Gastrocnemius medialis (tissue), 4 donors: ENCODE measurements around the gene CHM. TPM values are rescaled to one million over a fixed set of nuclear protein-coding genes. Genes with fewer than 3 reads are reported as not detected.
"Not testable (repeated sequence)": the region's sequence is repeated elsewhere in the genome, so short reads cannot be mapped to it uniquely, and the experiment has no call there.

Source experiments
- ATAC-seq, 2 donors: fragments of 150-250 bp; one replicate each; pipeline ENCODE4 v1.9.1; 2016
- DNase-seq, 2 donors: peaks; one replicate each; pipeline ENCODE4 v3.0.0-alpha.2; 2019
- H3K27ac ChIP-seq, 4 donors: fragments of 200-600 bp; sonication (generic); 1 replicate in 1 of 4; 2 replicates in 3 of 4; pipeline ENCODE4 v1.5.1; 2016 to 2018; ENCODE audit warnings: mild to moderate bottlenecking in 2 of 4, moderate library complexity in 1 of 4
- H3K27me3 ChIP-seq, 3 donors: fragments of 200-600 bp; sonication (generic) in 2 of 3; 1 replicate in 1 of 3; 2 replicates in 2 of 3; pipeline versions ENCODE4 v1.5.1 to v1.6.0; 2016 to 2019; ENCODE audit warnings: mild to moderate bottlenecking in 1 of 3, moderate library complexity in 1 of 3
- H3K36me3 ChIP-seq, 2 donors: fragments of 200-600 bp; sonication (generic) in 1 of 2; one replicate each; pipeline ENCODE4 v1.5.1; 2017 to 2018
- H3K4me1 ChIP-seq, 2 donors: fragments of 200-600 bp; sonication (generic) in 1 of 2; one replicate each; pipeline ENCODE4 v1.5.1; 2016 to 2017; ENCODE audit warnings: mild to moderate bottlenecking in 2 of 2
- H3K4me3 ChIP-seq, 4 donors: fragments of 200-600 bp; sonication (generic) in 3 of 4; 1 replicate in 1 of 4; 2 replicates in 3 of 4; pipeline ENCODE4 v1.5.1; 2016 to 2019; ENCODE audit warnings: mild to moderate bottlenecking in 2 of 4
- H3K9me3 ChIP-seq, 3 donors: fragments of 200-600 bp; sonication (generic) in 2 of 3; 1 replicate in 1 of 3; 2 replicates in 2 of 3; pipeline ENCODE4 v1.5.1; 2016 to 2019
- POLR2A ChIP-seq, 2 donors: fragments of 450-650 bp; IDR thresholded peaks; one replicate each; pipeline ENCODE4 v1.6.1; 2017; ENCODE audit warnings: antibody characterized with exemption in 2 of 2, mild to moderate bottlenecking in 2 of 2, moderate library complexity in 2 of 2
- in situ Hi-C, 4 donors: fragments of 200-750 bp; cut with MboI; loops; one replicate each; pipeline versions ENCODE4 v1.15.0 to v1.8.0; 2017; ENCODE audit warnings: low sequenced_read_pairs in 4 of 4
- intact Hi-C: fragments of 100-400 bp; cut with DNase I; formaldehyde crosslinking; loops from one replicate; pipeline ENCODE4 v1.15.1; 2023; ENCODE audit warnings: low total_unique reads
- total RNA-seq, 4 donors: library from RNA; depleted of rRNA; stranded (reverse); fragments of >200 nt; gene quantifications; one replicate each; pipeline versions ENCODE4 v1.1.0 to v1.2.3, GENCODE V29; 2016
- TF ChIP-seq, protein P1 (sequence below), 5 experiments: fragments of 450-650 bp in 3 of 5; fragments of 200-600 bp in 2 of 5; sonication (generic) in 2 of 5; IDR thresholded peaks in 4 of 5; conservative IDR thresholded peaks in 1 of 5; 1 replicate in 4 of 5; 2 replicates in 1 of 5; pipeline ENCODE4 v1.5.1; 2016 to 2019; ENCODE audit warnings: antibody characterized with exemption in 5 of 5, mild to moderate bottlenecking in 3 of 5, moderate library complexity in 3 of 5

The CHM gene
- total RNA-seq, 4 donors from 2014 or later: 10.4 to 17.8 (median 13.8) TPM

DNA sequence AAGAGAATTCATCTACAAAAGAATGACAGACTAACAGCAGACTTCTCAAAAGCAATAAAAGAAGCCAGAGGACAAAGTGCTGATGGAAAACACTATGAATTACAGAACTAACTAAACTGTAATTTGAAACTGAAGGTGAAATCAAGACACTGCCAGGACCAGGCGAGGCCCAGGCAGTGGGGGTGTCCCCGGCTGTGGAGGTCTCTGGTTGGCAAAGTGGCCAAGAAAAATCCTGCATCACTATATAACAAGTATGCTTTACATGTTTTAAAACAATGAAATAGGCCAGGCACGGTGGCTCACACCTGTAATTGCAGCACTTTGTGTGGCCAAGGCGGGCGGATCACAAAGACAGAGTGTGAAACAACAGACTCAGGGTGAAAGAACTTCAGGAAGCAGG lies 32.9 kb downstream of the CHM start:
- no peaks in the 10 kb centered on the region for H3K4me1 ChIP-seq
- no peaks in the 10 kb centered on the region for H3K9me3 ChIP-seq
- TF ChIP-seq, protein P1, sequence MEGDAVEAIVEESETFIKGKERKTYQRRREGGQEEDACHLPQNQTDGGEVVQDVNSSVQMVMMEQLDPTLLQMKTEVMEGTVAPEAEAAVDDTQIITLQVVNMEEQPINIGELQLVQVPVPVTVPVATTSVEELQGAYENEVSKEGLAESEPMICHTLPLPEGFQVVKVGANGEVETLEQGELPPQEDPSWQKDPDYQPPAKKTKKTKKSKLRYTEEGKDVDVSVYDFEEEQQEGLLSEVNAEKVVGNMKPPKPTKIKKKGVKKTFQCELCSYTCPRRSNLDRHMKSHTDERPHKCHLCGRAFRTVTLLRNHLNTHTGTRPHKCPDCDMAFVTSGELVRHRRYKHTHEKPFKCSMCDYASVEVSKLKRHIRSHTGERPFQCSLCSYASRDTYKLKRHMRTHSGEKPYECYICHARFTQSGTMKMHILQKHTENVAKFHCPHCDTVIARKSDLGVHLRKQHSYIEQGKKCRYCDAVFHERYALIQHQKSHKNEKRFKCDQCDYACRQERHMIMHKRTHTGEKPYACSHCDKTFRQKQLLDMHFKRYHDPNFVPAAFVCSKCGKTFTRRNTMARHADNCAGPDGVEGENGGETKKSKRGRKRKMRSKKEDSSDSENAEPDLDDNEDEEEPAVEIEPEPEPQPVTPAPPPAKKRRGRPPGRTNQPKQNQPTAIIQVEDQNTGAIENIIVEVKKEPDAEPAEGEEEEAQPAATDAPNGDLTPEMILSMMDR (IDR thresholded peaks at IDR 0.05 in 4 of 5, conservative IDR thresholded peaks at IDR 0.05 in 1 of 5): no peak
- TF ChIP-seq POLR2A (IDR thresholded peaks at IDR 0.05): no peak
- ATAC-seq (no peak), DNase-seq (no peak)
- no peak overlapping the region for H3K4me3 ChIP-seq
- H3K27me3 ChIP-seq: no peaks in the 10 kb centered on the region
- in situ Hi-C loops: no loop called here
- no peak overlapping the region for H3K27ac ChIP-seq
- H3K36me3 ChIP-seq: no peaks in the 10 kb centered on the region
- intact Hi-C loops: no loop called here

DNA sequence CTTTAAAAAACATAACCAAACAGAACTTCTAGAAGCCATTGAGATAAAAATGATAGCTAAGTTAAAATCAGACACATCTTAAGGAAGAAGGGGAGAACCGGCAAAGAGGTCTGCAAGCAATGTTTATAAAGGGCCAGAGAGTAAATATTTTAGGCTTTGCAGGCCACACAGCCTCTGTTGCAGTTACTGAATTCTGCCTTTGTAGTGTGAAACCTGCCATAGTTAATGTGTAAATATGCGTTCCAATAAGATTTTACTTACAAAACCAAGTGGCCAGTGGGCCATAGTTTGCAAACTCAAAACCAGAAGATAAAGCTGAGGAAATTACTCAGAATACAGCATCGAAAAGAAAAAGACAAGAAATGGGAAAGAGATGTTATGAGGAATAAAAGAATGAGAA lies 33.6 kb downstream of the CHM start:
- no peak for ATAC-seq
- no peaks in the 10 kb centered on the region for H3K36me3 ChIP-seq
- H3K27me3 ChIP-seq: no peaks in the 10 kb centered on the region
- H3K4me1 ChIP-seq: no peaks in the 10 kb centered on the region
- intact Hi-C loops (no loop called here), in situ Hi-C loops (no loop called here)
- no peak overlapping the region for H3K27ac ChIP-seq
- no peak overlapping the region for H3K4me3 ChIP-seq
- no peak for DNase-seq
- H3K9me3 ChIP-seq: no peaks in the 10 kb centered on the region
- TF ChIP-seq POLR2A (IDR thresholded peaks at IDR 0.05): no peak
- TF ChIP-seq, protein P1 (IDR thresholded peaks at IDR 0.05 in 4 of 5, conservative IDR thresholded peaks at IDR 0.05 in 1 of 5): no peak

DNA sequence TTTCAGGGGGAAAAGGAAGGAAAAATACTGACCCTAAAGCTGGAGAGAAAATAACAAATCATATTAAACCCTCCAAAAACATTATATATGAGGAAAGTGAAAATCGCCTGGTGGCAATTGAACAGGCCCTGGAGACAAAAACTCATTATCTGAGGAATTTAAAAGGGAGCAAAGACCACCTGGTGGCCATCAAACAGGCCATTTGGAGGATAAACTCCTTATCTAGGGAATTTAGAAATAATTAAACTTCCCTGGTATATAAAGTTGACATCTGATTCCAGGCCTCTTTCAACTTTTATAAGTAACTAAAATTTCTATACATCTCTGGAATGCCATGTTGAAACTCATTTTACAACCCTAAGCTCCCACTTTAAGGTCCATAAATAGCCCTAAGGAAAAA lies 35.2 kb downstream of the CHM start:
- ATAC-seq (no peak), DNase-seq (no peak)
- no peaks in the 10 kb centered on the region for H3K27me3 ChIP-seq
- H3K4me3 ChIP-seq: no peak overlapping the region
- no peaks in the 10 kb centered on the region for H3K36me3 ChIP-seq
- in situ Hi-C loops (no loop called here), intact Hi-C loops (no loop called here)
- TF ChIP-seq, protein P1 (IDR thresholded peaks at IDR 0.05 in 4 of 5, conservative IDR thresholded peaks at IDR 0.05 in 1 of 5): no peak
- no peak for TF ChIP-seq POLR2A (IDR thresholded peaks at IDR 0.05)
- H3K9me3 ChIP-seq: no peaks in the 10 kb centered on the region
- H3K27ac ChIP-seq: no peak overlapping the region
- no peaks in the 10 kb centered on the region for H3K4me1 ChIP-seq

DNA sequence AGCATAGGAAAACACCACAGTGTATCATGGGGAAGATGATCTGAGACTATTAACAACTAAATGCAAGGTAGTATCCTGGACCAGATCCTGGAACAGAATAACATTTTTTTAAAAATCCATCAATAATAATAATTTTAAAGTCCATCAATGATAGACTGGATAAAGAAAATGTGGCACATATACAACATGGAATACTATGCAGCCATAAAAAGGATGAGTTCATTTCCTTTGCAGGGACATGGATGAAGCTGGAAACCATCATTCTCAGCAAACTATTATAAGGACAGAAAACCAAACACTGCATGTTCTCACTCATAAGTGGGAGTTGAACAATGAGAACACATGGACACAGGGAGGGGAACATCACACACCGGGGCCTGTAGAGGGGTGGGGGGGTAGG lies 37.6 kb downstream of the CHM start:
- H3K27ac ChIP-seq, in situ Hi-C loops, H3K4me3 ChIP-seq, DNase-seq, H3K27me3 ChIP-seq, H3K4me1 ChIP-seq, intact Hi-C loops, H3K36me3 ChIP-seq, H3K9me3 ChIP-seq, ATAC-seq: not testable (repeated sequence)

DNA sequence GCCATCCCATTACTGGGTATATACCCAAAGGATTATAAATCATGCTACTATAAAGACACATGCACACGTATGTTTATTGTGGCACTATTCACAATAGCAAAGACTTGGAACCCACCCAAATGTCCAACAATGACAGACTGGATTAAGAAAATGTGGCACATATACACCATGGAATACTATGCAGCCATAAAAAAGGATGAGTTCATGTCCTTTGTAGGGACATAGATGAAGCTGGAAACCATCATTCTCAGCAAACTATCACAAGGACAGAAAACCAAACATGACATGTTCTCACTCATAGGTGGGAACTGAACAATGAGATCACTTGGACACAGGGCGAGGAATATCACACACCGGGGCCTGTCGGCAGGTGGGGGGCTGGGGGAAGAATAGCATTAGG lies 39.5 kb downstream of the CHM start:
- H3K27ac ChIP-seq, H3K27me3 ChIP-seq, ATAC-seq, in situ Hi-C loops, H3K4me1 ChIP-seq, H3K9me3 ChIP-seq, H3K4me3 ChIP-seq, intact Hi-C loops, DNase-seq, H3K36me3 ChIP-seq: not testable (repeated sequence)

DNA sequence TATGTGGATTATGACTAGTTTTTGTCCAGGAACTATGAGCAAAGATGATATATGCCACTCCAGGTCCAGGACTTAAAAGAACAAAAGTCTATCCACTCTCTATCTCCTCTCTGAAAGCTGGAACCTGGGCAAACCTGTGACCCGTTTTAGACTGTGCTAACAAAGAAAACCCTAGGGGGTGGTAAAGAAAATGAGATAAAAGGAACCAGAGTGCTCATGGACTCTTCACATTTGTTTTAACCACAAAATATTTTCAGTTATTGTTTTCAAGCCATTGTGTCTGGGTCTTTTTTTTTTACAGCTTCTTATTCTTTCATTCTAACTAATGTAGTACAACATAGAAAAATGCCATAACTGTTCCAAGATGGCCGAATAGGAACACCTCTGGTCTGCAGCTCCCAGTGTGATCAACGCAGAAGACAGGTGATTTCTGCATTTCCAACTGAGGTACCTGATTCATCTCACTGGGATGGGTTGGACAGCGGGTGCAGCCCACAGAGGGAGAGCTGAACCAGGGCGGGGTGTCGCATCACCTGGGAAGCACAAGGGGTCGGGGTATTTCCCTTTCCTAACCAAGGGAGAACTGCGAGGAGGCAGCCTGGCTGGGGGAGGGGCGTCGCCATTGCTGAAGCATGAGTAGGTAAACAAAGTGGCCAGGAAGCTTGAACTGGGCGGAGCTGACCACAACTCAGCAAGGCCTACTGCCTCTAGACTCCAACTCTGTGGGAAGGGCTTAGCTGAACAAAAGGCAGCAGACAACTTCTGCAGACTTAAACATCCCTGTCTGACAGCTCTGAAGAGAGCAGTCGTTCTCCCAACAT lies 45.1 kb downstream of the CHM start:
- no peak for ATAC-seq

More for the DNA sequence above, 45.1 kb downstream of the CHM start:
- no peaks in the 10 kb centered on the region for H3K4me1 ChIP-seq
- H3K27me3 ChIP-seq: no peaks in the 10 kb centered on the region
- TF ChIP-seq, protein P1 (IDR thresholded peaks at IDR 0.05 in 4 of 5, conservative IDR thresholded peaks at IDR 0.05 in 1 of 5): no peak
- TF ChIP-seq POLR2A (IDR thresholded peaks at IDR 0.05): no peak
- no peaks in the 10 kb centered on the region for H3K36me3 ChIP-seq
- DNase-seq: no peak
- H3K9me3 ChIP-seq: no peaks in the 10 kb centered on the region
- intact Hi-C loops (no loop called here), in situ Hi-C loops (no loop called here)
- no peak overlapping the region for H3K4me3 ChIP-seq
- H3K27ac ChIP-seq: no peak overlapping the region
